ENCODE data around the gene C10orf105. TPM values are rescaled to one million over a fixed set of nuclear protein-coding genes. Genes with fewer than 3 reads are reported as not detected.

Gene C10orf105
- total RNA-seq, 1 donor = under 0.01 TPM

DNA sequence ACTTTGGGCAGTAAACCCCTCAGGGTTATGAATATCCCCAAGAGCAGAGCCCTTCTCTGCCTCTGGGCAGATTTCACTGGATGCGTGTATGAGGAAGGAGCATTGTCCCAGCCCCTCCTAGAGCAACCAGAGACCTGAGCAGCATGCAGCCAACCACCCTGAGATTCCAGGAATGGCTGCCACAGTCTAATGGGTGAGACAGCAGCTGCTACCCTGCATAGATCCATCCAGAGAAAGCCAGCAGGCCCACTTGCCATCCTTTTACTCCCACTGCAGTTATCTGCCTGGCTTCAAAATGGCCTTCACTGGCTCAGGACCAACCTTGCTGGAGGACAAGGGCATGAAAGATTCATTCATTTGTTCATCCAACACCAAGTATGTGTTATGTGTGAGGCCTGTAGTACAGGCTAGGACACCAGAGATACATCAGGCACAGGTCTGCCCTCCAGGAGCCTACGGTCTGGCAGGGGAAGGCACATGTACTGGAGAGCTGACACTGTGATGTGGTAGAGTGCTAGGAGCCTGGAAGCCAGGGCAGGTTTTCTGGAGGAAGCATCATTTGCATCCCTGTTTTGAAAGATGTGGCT, 26.2 kb upstream of the C10orf105 start:
- Histone ChIP-seq H3K36me3 (ENCODE audit: insufficient read depth, low read length) (no peaks in the 10 kb centered on the region), H3K27me3 (ENCODE audit: insufficient read depth, low read length) (no peaks in the 10 kb centered on the region), H4K20me1 (ENCODE audit: insufficient read depth, low read length) (no peaks in the 10 kb centered on the region), H3K27ac (ENCODE audit: low read depth, low read length) (no peak overlapping the region), H3K4me1 (ENCODE audit: insufficient read depth, low read length) (no peaks in the 10 kb centered on the region), H3K4me2 (ENCODE audit: insufficient read depth, low read length) (no peak overlapping the region), H3K79me2 (ENCODE audit: insufficient read depth, low read length) (no peaks in the 10 kb centered on the region), H3K4me3 (ENCODE audit: insufficient read depth, low read length) (no peak overlapping the region), H3K9me3 (ENCODE audit: low read depth, low read length) (peaks cover 6% of the 10 kb centered on the region), H2AFZ (ENCODE audit: low read length) (no peak overlapping the region)
- TF ChIP-seq, protein P1, sequence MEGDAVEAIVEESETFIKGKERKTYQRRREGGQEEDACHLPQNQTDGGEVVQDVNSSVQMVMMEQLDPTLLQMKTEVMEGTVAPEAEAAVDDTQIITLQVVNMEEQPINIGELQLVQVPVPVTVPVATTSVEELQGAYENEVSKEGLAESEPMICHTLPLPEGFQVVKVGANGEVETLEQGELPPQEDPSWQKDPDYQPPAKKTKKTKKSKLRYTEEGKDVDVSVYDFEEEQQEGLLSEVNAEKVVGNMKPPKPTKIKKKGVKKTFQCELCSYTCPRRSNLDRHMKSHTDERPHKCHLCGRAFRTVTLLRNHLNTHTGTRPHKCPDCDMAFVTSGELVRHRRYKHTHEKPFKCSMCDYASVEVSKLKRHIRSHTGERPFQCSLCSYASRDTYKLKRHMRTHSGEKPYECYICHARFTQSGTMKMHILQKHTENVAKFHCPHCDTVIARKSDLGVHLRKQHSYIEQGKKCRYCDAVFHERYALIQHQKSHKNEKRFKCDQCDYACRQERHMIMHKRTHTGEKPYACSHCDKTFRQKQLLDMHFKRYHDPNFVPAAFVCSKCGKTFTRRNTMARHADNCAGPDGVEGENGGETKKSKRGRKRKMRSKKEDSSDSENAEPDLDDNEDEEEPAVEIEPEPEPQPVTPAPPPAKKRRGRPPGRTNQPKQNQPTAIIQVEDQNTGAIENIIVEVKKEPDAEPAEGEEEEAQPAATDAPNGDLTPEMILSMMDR (IDR thresholded peaks at IDR 0.05; ENCODE audit: extremely low read depth, low read depth, low read length) = no peak
- DNase-seq (ENCODE audit: insufficient read length, low spot score, missing footprints) = no peak

DNA sequence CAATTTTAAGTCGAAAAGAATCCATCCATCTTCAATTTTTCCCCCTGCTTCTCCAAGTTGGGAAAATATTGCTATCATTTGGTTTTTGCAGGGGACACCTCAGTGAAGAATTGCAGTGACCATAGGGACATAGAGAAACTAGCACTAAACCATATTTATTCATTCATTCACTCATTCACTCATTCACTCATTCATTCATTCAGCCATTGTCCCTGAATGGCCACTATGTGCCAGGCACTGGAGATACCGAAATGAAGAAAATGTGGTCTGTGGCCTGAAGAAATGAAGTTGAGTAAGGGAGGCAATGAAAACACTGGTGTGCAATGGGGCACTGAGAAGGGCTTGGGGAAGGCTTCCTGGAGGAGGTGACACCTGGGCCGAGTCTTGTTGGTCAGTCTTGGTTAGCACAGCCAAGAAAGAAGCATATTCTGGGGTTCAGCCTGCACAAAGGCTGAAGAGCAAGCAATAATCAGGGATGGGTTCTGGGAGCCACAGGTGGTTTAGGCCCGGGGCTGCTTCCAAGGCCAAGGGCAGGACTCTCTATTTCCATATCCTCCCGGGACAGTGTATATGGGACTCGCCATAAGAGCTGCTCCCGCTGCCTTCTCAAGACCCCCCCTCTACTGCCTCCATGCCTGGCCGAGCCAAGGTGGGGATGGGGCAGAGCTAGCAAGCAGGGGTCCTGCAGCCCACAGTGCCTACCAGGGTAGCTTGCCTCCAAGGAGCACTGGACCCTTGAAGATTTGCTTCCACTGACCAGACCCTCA, 25.5 kb upstream of the C10orf105 start:
- H2AFZ ChIP-seq (ENCODE audit: low read length) = no peak overlapping the region
- peaks cover 6% of the 10 kb centered on the region for H3K9me3 ChIP-seq (ENCODE audit: low read depth, low read length)
- H3K36me3 ChIP-seq (ENCODE audit: insufficient read depth, low read length) = no peaks in the 10 kb centered on the region
- H3K27me3 ChIP-seq (ENCODE audit: insufficient read depth, low read length) = no peaks in the 10 kb centered on the region
- H3K27ac ChIP-seq (ENCODE audit: low read depth, low read length) = no peak overlapping the region
- TF ChIP-seq, protein P1 (IDR thresholded peaks at IDR 0.05; ENCODE audit: extremely low read depth, low read depth, low read length) = no peak
- no peaks in the 10 kb centered on the region for H4K20me1 ChIP-seq (ENCODE audit: insufficient read depth, low read length)
- DNase-seq (ENCODE audit: insufficient read length, low spot score, missing footprints) = no peak
- no peaks in the 10 kb centered on the region for H3K79me2 ChIP-seq (ENCODE audit: insufficient read depth, low read length)
- H3K4me3 ChIP-seq (ENCODE audit: insufficient read depth, low read length) = no peak overlapping the region
- H3K4me2 ChIP-seq (ENCODE audit: insufficient read depth, low read length) = no peak overlapping the region
- H3K4me1 ChIP-seq (ENCODE audit: insufficient read depth, low read length) = no peaks in the 10 kb centered on the region

DNA sequence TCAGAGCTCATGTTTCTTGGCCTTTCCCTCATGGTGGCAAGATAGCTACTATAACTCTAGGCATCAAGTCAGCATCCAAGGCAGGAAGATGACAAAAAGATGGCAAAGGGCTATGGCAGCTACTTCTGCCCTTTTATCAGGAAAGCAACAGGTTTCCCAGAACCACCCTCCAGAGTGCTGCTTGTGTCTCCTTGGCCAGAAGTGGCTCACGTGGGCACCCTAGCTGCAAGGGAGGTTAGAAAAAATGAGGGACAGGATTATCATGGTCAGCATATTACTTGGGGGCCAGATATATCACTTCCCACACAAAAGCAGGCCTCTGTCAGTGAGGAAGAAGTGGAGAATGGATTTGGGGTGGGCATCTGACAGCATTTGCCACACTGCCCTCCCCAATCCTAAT, 24.3 kb upstream of the C10orf105 start:
- DNase-seq (ENCODE audit: insufficient read length, low spot score, missing footprints) = no peak
- no peak overlapping the region for H3K27ac ChIP-seq (ENCODE audit: low read depth, low read length)

More for the DNA sequence above, 24.3 kb upstream of the C10orf105 start:
- no peaks in the 10 kb centered on the region for H3K27me3 ChIP-seq (ENCODE audit: insufficient read depth, low read length)
- no peak overlapping the region for H2AFZ ChIP-seq (ENCODE audit: low read length)
- no peak overlapping the region for H3K4me3 ChIP-seq (ENCODE audit: insufficient read depth, low read length)
- H3K9me3 ChIP-seq (ENCODE audit: low read depth, low read length) = peaks cover 6% of the 10 kb centered on the region
- no peaks in the 10 kb centered on the region for H3K79me2 ChIP-seq (ENCODE audit: insufficient read depth, low read length)
- TF ChIP-seq, protein P1 (IDR thresholded peaks at IDR 0.05; ENCODE audit: extremely low read depth, low read depth, low read length) = no peak
- no peak overlapping the region for H3K4me2 ChIP-seq (ENCODE audit: insufficient read depth, low read length)
- H3K36me3 ChIP-seq (ENCODE audit: insufficient read depth, low read length) = no peaks in the 10 kb centered on the region
- H3K4me1 ChIP-seq (ENCODE audit: insufficient read depth, low read length) = no peaks in the 10 kb centered on the region
- no peaks in the 10 kb centered on the region for H4K20me1 ChIP-seq (ENCODE audit: insufficient read depth, low read length)

All from osteoblast (primary cell).